Stimulated activated CD4-positive, alpha-beta T cell treated with anti-CD3 and anti-CD28 coated beads, Interleukin-4, amount 100 ng/mL, for 1 hour (primary cell): ENCODE results near the gene OTOGL.
"Not testable (repeated sequence)": the region's sequence is repeated elsewhere in the genome, so short reads cannot be mapped to it uniquely, and the experiment has no call there.

Experiments
- DNase-seq: peaks from one replicate; pipeline ENCODE4 v3.0.0-alpha.2; 2020

Gene OTOGL

GRCh38 chr12:80282226-80282625 lies 182.9 kb downstream of the OTOGL start:
- no peak for DNase-seq

GRCh38 chr12:80282761-80283160 lies 183.4 kb downstream of the OTOGL start:
- no peak for DNase-seq

GRCh38 chr12:80291108-80291754 lies 191.9 kb downstream of the OTOGL start:
- DNase-seq: no peak

GRCh38 chr12:80293347-80293746 lies 194.0 kb downstream of the OTOGL start:
- no peak for DNase-seq

- no peak for DNase-seq
Measured at GRCh38 chr12:80293759-80294158, 194.4 kb downstream of the OTOGL start.

GRCh38 chr12:80299219-80299618 lies 199.9 kb downstream of the OTOGL start:
- DNase-seq: no peak

GRCh38 chr12:80299976-80300375 lies 200.6 kb downstream of the OTOGL start:
- no peak for DNase-seq

GRCh38 chr12:80307436-80307835 lies 208.1 kb downstream of the OTOGL start:
- not testable (repeated sequence) for DNase-seq

- DNase-seq: no peak
Measured at GRCh38 chr12:80313209-80313608, 213.9 kb downstream of the OTOGL start.

- no peak for DNase-seq
Measured at GRCh38 chr12:80314741-80315140, 215.4 kb downstream of the OTOGL start.

- DNase-seq: no peak
Measured at GRCh38 chr12:80316222-80316621, 216.9 kb downstream of the OTOGL start.

GRCh38 chr12:80317307-80317706 lies 218.0 kb downstream of the OTOGL start:
- DNase-seq: no peak

GRCh38 chr12:80317899-80318298 lies 218.6 kb downstream of the OTOGL start:
- no peak for DNase-seq

GRCh38 chr12:80320121-80320678 lies 220.9 kb downstream of the OTOGL start:
- DNase-seq: no peak

GRCh38 chr12:80321653-80322052 lies 222.3 kb downstream of the OTOGL start:
- DNase-seq: no peak

- DNase-seq: no peak
Measured at GRCh38 chr12:80325167-80325959, 226.0 kb downstream of the OTOGL start.

GRCh38 chr12:80332827-80333226 lies 233.5 kb downstream of the OTOGL start:
- DNase-seq: no peak

- DNase-seq: no peak
Measured at GRCh38 chr12:80352474-80352873, 253.1 kb downstream of the OTOGL start.

- DNase-seq: no peak
Measured at GRCh38 chr12:80353254-80353653, 253.9 kb downstream of the OTOGL start.

GRCh38 chr12:80356097-80356496 lies 256.8 kb downstream of the OTOGL start:
- DNase-seq: no peak

- no peak for DNase-seq
Measured at GRCh38 chr12:80359703-80360102, 260.4 kb downstream of the OTOGL start.

GRCh38 chr12:80364056-80364455 lies 264.7 kb downstream of the OTOGL start:
- DNase-seq: no peak

GRCh38 chr12:80373666-80374065 lies 274.3 kb downstream of the OTOGL start:
- no peak for DNase-seq

- no peak for DNase-seq
Measured at GRCh38 chr12:80374615-80375014, 275.3 kb downstream of the OTOGL start.
